DOHH2 (cell line): ENCODE data around the gene GCLC.

ENCODE experiments used
- EZH2phosphoT487 ChIP-seq: fragments of 200-600 bp; sonication (generic); IDR thresholded peaks from 2 replicates; pipeline ENCODE4 v1.6.1; 2017; ENCODE audit warnings: borderline replicate concordance, mild to moderate bottlenecking, antibody characterized with exemption, low read length, moderate library complexity, mixed read lengths
- TF ChIP-seq, protein P1 (sequence below): fragments of 200-600 bp; sonication (generic); IDR thresholded peaks from one replicate; pipeline ENCODE4 v1.5.1; 2014; ENCODE audit warnings: antibody characterized with exemption, mild to moderate bottlenecking, low read depth, low read length; ENCODE audit not compliant: poor library complexity, severe bottlenecking

DNA sequence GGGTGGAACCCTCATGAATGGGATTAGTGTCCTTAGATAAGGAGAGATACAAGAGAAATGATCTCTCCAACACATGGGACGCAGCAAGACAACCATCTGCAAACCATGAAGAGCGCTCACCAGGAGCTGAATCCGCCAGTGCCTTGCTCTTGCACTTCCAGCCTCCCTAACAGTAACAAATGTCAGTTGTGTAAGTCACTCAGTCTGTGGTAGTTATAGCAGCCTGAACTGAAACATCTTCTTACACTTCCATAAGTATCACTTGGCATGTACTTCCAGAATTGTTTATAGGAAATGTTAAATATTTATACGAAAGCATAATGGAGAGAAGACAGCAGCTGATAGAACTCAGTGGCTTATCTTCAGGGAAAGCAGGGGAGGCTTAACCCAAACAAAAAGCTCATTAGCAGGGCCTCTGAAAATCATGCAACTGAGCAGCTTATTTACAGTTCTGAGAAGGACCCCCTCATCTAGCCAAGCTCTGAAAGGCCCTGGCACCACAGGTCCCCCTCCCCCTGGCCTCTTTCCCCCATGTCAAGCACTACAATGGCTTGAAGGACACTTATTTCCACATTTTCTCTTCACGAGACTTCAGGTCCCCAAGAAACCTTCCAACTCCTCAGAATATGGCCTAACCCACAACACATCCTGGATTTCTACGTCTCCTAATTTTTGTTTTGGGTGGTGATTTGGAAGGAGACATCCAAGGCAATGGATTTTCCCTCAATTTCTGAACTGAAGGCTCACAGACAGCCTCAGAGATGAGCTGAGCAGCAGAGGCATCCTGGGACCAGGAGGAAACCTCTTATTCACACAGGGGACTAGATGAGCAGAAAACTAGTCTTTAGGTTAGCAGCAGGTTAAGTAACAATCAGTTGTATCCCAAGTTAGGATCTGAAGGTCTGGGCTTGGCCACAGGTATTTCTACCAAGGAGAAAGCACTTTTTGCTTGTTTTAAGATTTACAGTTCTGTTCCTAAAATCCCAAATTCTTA is 49.1 kb downstream of the GCLC start:
- TF ChIP-seq, protein P1, sequence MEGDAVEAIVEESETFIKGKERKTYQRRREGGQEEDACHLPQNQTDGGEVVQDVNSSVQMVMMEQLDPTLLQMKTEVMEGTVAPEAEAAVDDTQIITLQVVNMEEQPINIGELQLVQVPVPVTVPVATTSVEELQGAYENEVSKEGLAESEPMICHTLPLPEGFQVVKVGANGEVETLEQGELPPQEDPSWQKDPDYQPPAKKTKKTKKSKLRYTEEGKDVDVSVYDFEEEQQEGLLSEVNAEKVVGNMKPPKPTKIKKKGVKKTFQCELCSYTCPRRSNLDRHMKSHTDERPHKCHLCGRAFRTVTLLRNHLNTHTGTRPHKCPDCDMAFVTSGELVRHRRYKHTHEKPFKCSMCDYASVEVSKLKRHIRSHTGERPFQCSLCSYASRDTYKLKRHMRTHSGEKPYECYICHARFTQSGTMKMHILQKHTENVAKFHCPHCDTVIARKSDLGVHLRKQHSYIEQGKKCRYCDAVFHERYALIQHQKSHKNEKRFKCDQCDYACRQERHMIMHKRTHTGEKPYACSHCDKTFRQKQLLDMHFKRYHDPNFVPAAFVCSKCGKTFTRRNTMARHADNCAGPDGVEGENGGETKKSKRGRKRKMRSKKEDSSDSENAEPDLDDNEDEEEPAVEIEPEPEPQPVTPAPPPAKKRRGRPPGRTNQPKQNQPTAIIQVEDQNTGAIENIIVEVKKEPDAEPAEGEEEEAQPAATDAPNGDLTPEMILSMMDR: no peak
- no peak for TF ChIP-seq EZH2phosphoT487
